HL-60 (cell line): ENCODE measurements around the gene AMBP.

Source experiments
- DNase-seq, 2 experiments: peaks; one replicate each; pipeline ENCODE4 v3.0.0-alpha.2; 2010 to 2020; ENCODE audit warnings: low read depth in 1 of 2, low spot score in 1 of 2
- H3K27ac ChIP-seq: fragments of 250-450 bp; sonication (Bioruptor Pico); replicated peaks from 2 replicates; pipeline ENCODE4 v1.5.1; 2020; ENCODE audit warnings: mild to moderate bottlenecking, moderate library complexity
- H3K27me3 ChIP-seq: fragments of 250-450 bp; sonication (Bioruptor Pico); 2 replicates; pipeline ENCODE4 v1.5.1; 2021; ENCODE audit warnings: mild to moderate bottlenecking, moderate library complexity; ENCODE audit not compliant: insufficient read depth, poor library complexity, severe bottlenecking
- H3K4me3 ChIP-seq: replicated peaks from 2 replicates; pipeline ENCODE4 v1.5.1; 2011; ENCODE audit warnings: mild to moderate bottlenecking, control low read depth, low read length; ENCODE audit not compliant: insufficient read depth
- CTCF ChIP-seq: IDR thresholded peaks from one replicate; pipeline ENCODE4 v1.5.1; 2011; ENCODE audit warnings: low read length, control low read depth, inconsistent platforms; ENCODE audit not compliant: insufficient read depth
- GABPA ChIP-seq: IDR thresholded peaks from 2 replicates; pipeline ENCODE4 v1.6.1; 2012; ENCODE audit warnings: low read depth
- POLR2AphosphoS5 ChIP-seq: IDR thresholded peaks from 2 replicates; pipeline ENCODE4 v1.6.1; 2012; ENCODE audit warnings: low read depth
- REST ChIP-seq: IDR thresholded peaks from 2 replicates; pipeline ENCODE4 v1.6.1; 2012; ENCODE audit warnings: low read depth; ENCODE audit not compliant: insufficient replicate concordance
- SPI1 ChIP-seq: IDR thresholded peaks from 2 replicates; pipeline ENCODE4 v1.6.1; 2012; ENCODE audit warnings: low read depth, mild to moderate bottlenecking, borderline replicate concordance

Gene AMBP

GRCh38 chr9:114090798-114091197 is 12.7 kb upstream of the AMBP start:
- H3K27ac ChIP-seq = no peak overlapping the region
- no peaks in the 10 kb centered on the region for H3K27me3 ChIP-seq

GRCh38 chr9:114089206-114089840 is 11.2 kb upstream of the AMBP start:
- no peak for DNase-seq
- H3K27ac ChIP-seq = no peak overlapping the region
- no peak overlapping the region for H3K4me3 ChIP-seq
- TF ChIP-seq SPI1 (no peak), GABPA (no peak)
- H3K27me3 ChIP-seq = no peaks in the 10 kb centered on the region

More at GRCh38 chr9:114090798-114091197, 12.7 kb upstream of the AMBP start:
- DNase-seq = no peak
- H3K4me3 ChIP-seq = no peak overlapping the region
- no peak for TF ChIP-seq GABPA
- TF ChIP-seq REST = no peak
- TF ChIP-seq SPI1 = no peak
- no peak for TF ChIP-seq CTCF
- TF ChIP-seq POLR2AphosphoS5 = no peak

GRCh38 chr9:114088571-114089170 is 10.6 kb upstream of the AMBP start:
- H3K27me3 ChIP-seq = no peaks in the 10 kb centered on the region
- H3K27ac ChIP-seq = no peak overlapping the region
- no peak overlapping the region for H3K4me3 ChIP-seq
- DNase-seq = no peak
- TF ChIP-seq POLR2AphosphoS5 (no peak), SPI1 (no peak), CTCF (no peak), GABPA (no peak), REST (no peak)

GRCh38 chr9:114087721-114088120 is 9.6 kb upstream of the AMBP start:
- TF ChIP-seq GABPA = no peak
- no peak for TF ChIP-seq CTCF
- no peak for TF ChIP-seq POLR2AphosphoS5
- TF ChIP-seq SPI1 = no peak
- H3K4me3 ChIP-seq = no peak overlapping the region
- no peak for DNase-seq

More at GRCh38 chr9:114087721-114088120, 9.6 kb upstream of the AMBP start:
- Histone ChIP-seq H3K27me3 (no peaks in the 10 kb centered on the region), H3K27ac (no peak overlapping the region)
